IgD-negative memory B cell (primary cell): Measurements from ENCODE around the gene SNAPC5. TPM values are rescaled to one million over a fixed set of nuclear protein-coding genes. Genes with fewer than 3 reads are reported as not detected.
A peak's percentile ranks its signal among the peaks of the same experiment; 100 is the strongest.
"Not testable (repeated sequence)": the region's sequence is repeated elsewhere in the genome, so short reads cannot be mapped to it uniquely, and the experiment has no call there.

Experiments used
- H3K27ac Mint-ChIP-seq, 3 donors: one replicate each; pipeline ENCODE4 v1.8.0; 2020 to 2022; ENCODE audit warnings: mild to moderate bottlenecking in 3 of 3, mixed read lengths in 3 of 3, moderate library complexity in 1 of 3
- H3K27me3 Mint-ChIP-seq: one replicate; pipeline ENCODE4 v1.8.0; 2021; ENCODE audit warnings: mixed read lengths
- H3K36me3 Mint-ChIP-seq: one replicate; pipeline ENCODE4 v1.8.0; 2020; ENCODE audit warnings: mild to moderate bottlenecking, mixed read lengths
- H3K4me1 Mint-ChIP-seq, 3 donors: one replicate each; pipeline ENCODE4 v1.8.0; 2020 to 2022; ENCODE audit warnings: mixed read lengths in 3 of 3, mild to moderate bottlenecking in 1 of 3
- H3K4me3 Mint-ChIP-seq, 4 donors: one replicate each; pipeline ENCODE4 v1.8.0; 2020 to 2022; ENCODE audit warnings: mild to moderate bottlenecking in 4 of 4, mixed read lengths in 4 of 4, moderate library complexity in 3 of 4
- H3K9me3 Mint-ChIP-seq, 3 donors: one replicate each; pipeline ENCODE4 v1.8.0; 2020 to 2021; ENCODE audit warnings: mixed read lengths in 3 of 3, mild to moderate bottlenecking in 1 of 3
- polyA plus RNA-seq: library from polyadenylated mRNA; unstranded; fragments of 300-500 nt; fragmentation: Illumina TruSeq; gene quantifications from one replicate; pipeline ENCODE4 v1.2.3, GENCODE V29; 2021

The SNAPC5 gene
- polyA plus RNA-seq, 1 donor from 2014 or later = 48.4 TPM

GRCh38 chr15:66503041-66503648 is 5.6 kb upstream of the SNAPC5 start:
- H3K27me3 Mint-ChIP-seq, H3K36me3 Mint-ChIP-seq, H3K9me3 Mint-ChIP-seq: not testable (repeated sequence)
- H3K4me3 Mint-ChIP-seq = peak overlapping the region; percentile 98 to 100 (median 100)
- H3K4me1 Mint-ChIP-seq = peaks cover 32 to 43% (median 43%) of the 10 kb centered on the region in 3 donors
- peak overlapping the region; percentile 95 to 100 (median 99) for H3K27ac Mint-ChIP-seq

GRCh38 chr15:66502491-66502890 is 4.9 kb upstream of the SNAPC5 start:
- Mint-ChIP-seq H3K9me3 (no peaks in the 10 kb centered on the region), H3K4me1 (peaks cover 38 to 50% (median 48%) of the 10 kb centered on the region in 3 donors), H3K27ac (peak overlapping the region; percentile 95 to 100 (median 99)), H3K4me3 (peak overlapping the region; percentile 98 to 100 (median 100)), H3K27me3 (no peaks in the 10 kb centered on the region), H3K36me3 (peaks cover 1% of the 10 kb centered on the region)

- H3K9me3 Mint-ChIP-seq, H3K36me3 Mint-ChIP-seq, H3K27me3 Mint-ChIP-seq: not testable (repeated sequence)
- peaks cover 32 to 46% (median 42%) of the 10 kb centered on the region in 3 donors for H3K4me1 Mint-ChIP-seq
- H3K27ac Mint-ChIP-seq = peak overlapping the region; percentile 47 to 97 (median 72)
- peak overlapping the region in 2 of 4 donors; percentile 31 to 98 for H3K4me3 Mint-ChIP-seq
Observed at GRCh38 chr15:66500346-66500745, 2.8 kb upstream of the SNAPC5 start.

- Mint-ChIP-seq H3K27me3 (no peaks in the 10 kb centered on the region), H3K9me3 (no peaks in the 10 kb centered on the region), H3K36me3 (no peaks in the 10 kb centered on the region), H3K4me3 (peak overlapping the region in 2 of 4 donors; percentile 96 to 98), H3K4me1 (peaks cover 24 to 46% (median 30%) of the 10 kb centered on the region in 3 donors), H3K27ac (peak overlapping the region; percentile 84 to 99 (median 97))
Observed at GRCh38 chr15:66498501-66499386, 1.2 kb upstream of the SNAPC5 start.

- no peaks in the 10 kb centered on the region for H3K36me3 Mint-ChIP-seq
- peaks cover 11 to 30% (median 18%) of the 10 kb centered on the region in 3 donors for H3K4me1 Mint-ChIP-seq
- peak overlapping the region; percentile 92 to 98 (median 97) for H3K4me3 Mint-ChIP-seq
- peak overlapping the region; percentile 97 to 99 (median 99) for H3K27ac Mint-ChIP-seq
- no peaks in the 10 kb centered on the region for H3K9me3 Mint-ChIP-seq
- H3K27me3 Mint-ChIP-seq = no peaks in the 10 kb centered on the region
Observed at GRCh38 chr15:66496951-66497501, 536 bp downstream of the SNAPC5 start.

GRCh38 chr15:66494262-66494661 is 3.3 kb downstream of the SNAPC5 start:
- H3K27ac Mint-ChIP-seq = peak overlapping the region in 1 of 3 donors; percentile 4
- no peaks in the 10 kb centered on the region for H3K9me3 Mint-ChIP-seq
- H3K27me3 Mint-ChIP-seq = no peaks in the 10 kb centered on the region
- H3K4me1 Mint-ChIP-seq = peaks cover 11 to 21% (median 12%) of the 10 kb centered on the region in 3 donors
- peaks cover 2% of the 10 kb centered on the region for H3K36me3 Mint-ChIP-seq
- peak overlapping the region in 1 of 4 donors; percentile 25 for H3K4me3 Mint-ChIP-seq

- H3K27ac Mint-ChIP-seq = no peak overlapping the region
- H3K9me3 Mint-ChIP-seq = no peaks in the 10 kb centered on the region
Observed at GRCh38 chr15:66491846-66492245, 5.7 kb downstream of the SNAPC5 start.

GRCh38 chr15:66489179-66489791 is 8.3 kb downstream of the SNAPC5 start:
- Mint-ChIP-seq H3K36me3 (peaks cover 6% of the 10 kb centered on the region), H3K4me1 (peaks cover 0 to 2% (median 0%) of the 10 kb centered on the region in 3 donors), H3K9me3 (no peaks in the 10 kb centered on the region), H3K27ac (peak overlapping the region in 1 of 3 donors; percentile 53), H3K4me3 (peak overlapping the region in 1 of 4 donors; percentile 18), H3K27me3 (no peaks in the 10 kb centered on the region)

More at GRCh38 chr15:66491846-66492245, 5.7 kb downstream of the SNAPC5 start:
- no peak overlapping the region for H3K4me3 Mint-ChIP-seq
- peaks cover 6% of the 10 kb centered on the region for H3K36me3 Mint-ChIP-seq
- H3K4me1 Mint-ChIP-seq = peaks cover 3 to 7% (median 4%) of the 10 kb centered on the region in 3 donors
- no peaks in the 10 kb centered on the region for H3K27me3 Mint-ChIP-seq

- H3K36me3 Mint-ChIP-seq = peaks cover 6% of the 10 kb centered on the region
- H3K4me3 Mint-ChIP-seq = peak overlapping the region in 1 of 4 donors; percentile 38
- H3K27ac Mint-ChIP-seq = peak overlapping the region in 1 of 3 donors; percentile 53
- H3K9me3 Mint-ChIP-seq = no peaks in the 10 kb centered on the region
- no peaks in the 10 kb centered on the region for H3K4me1 Mint-ChIP-seq
- H3K27me3 Mint-ChIP-seq = no peaks in the 10 kb centered on the region
Observed at GRCh38 chr15:66488525-66488924, 9.0 kb downstream of the SNAPC5 start.

- no peaks in the 10 kb centered on the region for H3K27me3 Mint-ChIP-seq
- H3K36me3 Mint-ChIP-seq = peaks cover 9% of the 10 kb centered on the region
- no peak overlapping the region for H3K27ac Mint-ChIP-seq
- H3K4me1 Mint-ChIP-seq = no peaks in the 10 kb centered on the region
- no peak overlapping the region for H3K4me3 Mint-ChIP-seq
- no peaks in the 10 kb centered on the region for H3K9me3 Mint-ChIP-seq
Observed at GRCh38 chr15:66486887-66487286, 10.7 kb downstream of the SNAPC5 start.

GRCh38 chr15:66484539-66485112 is 12.9 kb downstream of the SNAPC5 start:
- peaks cover 0 to 3% (median 0%) of the 10 kb centered on the region in 3 donors for H3K4me1 Mint-ChIP-seq
- H3K36me3 Mint-ChIP-seq = peaks cover 9% of the 10 kb centered on the region
- H3K27ac Mint-ChIP-seq = no peak overlapping the region
- no peak overlapping the region for H3K4me3 Mint-ChIP-seq
- no peaks in the 10 kb centered on the region for H3K27me3 Mint-ChIP-seq
- no peaks in the 10 kb centered on the region for H3K9me3 Mint-ChIP-seq

GRCh38 chr15:66483131-66483566 is 14.4 kb downstream of the SNAPC5 start:
- Mint-ChIP-seq H3K27ac (no peak overlapping the region), H3K9me3 (no peaks in the 10 kb centered on the region), H3K4me1 (peaks cover 0 to 3% (median 0%) of the 10 kb centered on the region in 3 donors), H3K27me3 (no peaks in the 10 kb centered on the region), H3K4me3 (no peak overlapping the region), H3K36me3 (peaks cover 6% of the 10 kb centered on the region)

GRCh38 chr15:66482539-66482938 is 15.0 kb downstream of the SNAPC5 start:
- Mint-ChIP-seq H3K27ac (peak overlapping the region in 1 of 3 donors; percentile 22), H3K36me3 (peaks cover 5% of the 10 kb centered on the region), H3K9me3 (no peaks in the 10 kb centered on the region), H3K4me1 (peaks cover 0 to 3% (median 0%) of the 10 kb centered on the region in 3 donors), H3K4me3 (no peak overlapping the region), H3K27me3 (no peaks in the 10 kb centered on the region)

- Mint-ChIP-seq H3K36me3 (peaks cover 5% of the 10 kb centered on the region), H3K4me1 (peaks cover 0 to 7% (median 2%) of the 10 kb centered on the region in 3 donors), H3K27me3 (no peaks in the 10 kb centered on the region)
Observed at GRCh38 chr15:66481107-66481856, 16.3 kb downstream of the SNAPC5 start.

More at GRCh38 chr15:66481107-66481856, 16.3 kb downstream of the SNAPC5 start:
- Mint-ChIP-seq H3K9me3 (no peaks in the 10 kb centered on the region), H3K4me3 (no peak overlapping the region), H3K27ac (peak overlapping the region in 1 of 3 donors; percentile 57)
